Fibroblast of villous mesenchyme (primary cell): ENCODE measurements around the gene HIKESHI. TPM values are rescaled to one million over a fixed set of nuclear protein-coding genes. Genes with fewer than 3 reads are reported as not detected.

Experiments
- DNase-seq: peaks from one replicate; pipeline ENCODE4 v3.0.0-alpha.2; 2010; ENCODE audit warnings: low read depth
- H3K4me3 ChIP-seq: 2 replicates; pipeline ENCODE4 v1.5.1; 2011; ENCODE audit warnings: low read depth, mild to moderate bottlenecking, low read length
- CTCF ChIP-seq: IDR thresholded peaks from 2 replicates; pipeline ENCODE4 v1.5.1; 2012; ENCODE audit warnings: low read depth, mild to moderate bottlenecking, low read length; ENCODE audit not compliant: insufficient read depth
- total RNA-seq: library from RNA; depleted of rRNA; stranded (reverse); fragments of >200 nt; gene quantifications from 2 replicates; pipeline ENCODE4 v1.2.3, GENCODE V29; 2012

Gene HIKESHI
- total RNA-seq, 1 donor, result 101 TPM

DNA sequence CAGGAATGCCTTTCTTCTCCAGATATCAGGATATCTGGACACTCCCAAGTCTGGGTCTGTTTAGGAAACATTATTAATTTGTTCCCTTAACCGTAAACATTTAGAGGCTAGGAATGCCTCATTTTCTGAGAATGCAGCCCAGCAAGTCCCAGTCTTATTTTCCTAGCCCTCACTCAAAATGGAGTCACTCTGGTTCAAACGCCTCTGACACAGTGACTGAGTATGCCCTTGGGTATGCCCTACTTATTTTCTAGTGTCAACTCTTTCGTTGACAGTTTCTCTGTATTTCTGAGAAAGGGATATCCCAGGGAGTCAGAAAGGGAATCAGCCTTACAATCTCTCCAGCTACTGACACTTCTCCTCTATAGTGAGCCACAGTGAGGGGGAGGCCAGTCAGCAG is 56.7 kb downstream of the HIKESHI start:
- no peak for TF ChIP-seq CTCF
- no peak overlapping the region for H3K4me3 ChIP-seq
- DNase-seq, result no peak

GRCh38 chr11:86360775-86361395 is 58.8 kb downstream of the HIKESHI start:
- TF ChIP-seq CTCF, result peak; percentile 61
- no peak overlapping the region for H3K4me3 ChIP-seq
- peak; percentile 65 for DNase-seq

DNA sequence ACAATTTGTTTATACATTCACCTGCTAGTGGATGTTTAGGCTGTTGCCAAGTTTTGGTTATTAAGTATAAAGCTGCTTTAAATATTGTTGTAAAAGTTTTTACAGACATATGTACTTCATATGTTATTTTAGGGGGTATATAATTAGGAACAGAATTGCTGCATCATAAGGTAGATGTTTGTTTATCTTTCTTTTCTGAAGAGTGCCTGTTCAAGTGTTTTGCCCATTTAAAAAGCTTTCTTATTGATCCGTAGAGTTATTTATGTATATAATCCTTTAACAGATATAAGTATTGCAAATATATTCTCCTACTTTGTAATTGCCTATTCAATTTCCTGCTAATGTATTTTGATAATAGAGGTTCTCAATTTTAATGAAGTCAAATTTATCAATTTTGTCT is 61.4 kb downstream of the HIKESHI start:
- no peak for TF ChIP-seq CTCF
- no peak overlapping the region for H3K4me3 ChIP-seq
- no peak for DNase-seq

GRCh38 chr11:86365546-86365945 is 63.5 kb downstream of the HIKESHI start:
- no peak overlapping the region for H3K4me3 ChIP-seq
- no peak for TF ChIP-seq CTCF
- DNase-seq, result peak; percentile 46

DNA sequence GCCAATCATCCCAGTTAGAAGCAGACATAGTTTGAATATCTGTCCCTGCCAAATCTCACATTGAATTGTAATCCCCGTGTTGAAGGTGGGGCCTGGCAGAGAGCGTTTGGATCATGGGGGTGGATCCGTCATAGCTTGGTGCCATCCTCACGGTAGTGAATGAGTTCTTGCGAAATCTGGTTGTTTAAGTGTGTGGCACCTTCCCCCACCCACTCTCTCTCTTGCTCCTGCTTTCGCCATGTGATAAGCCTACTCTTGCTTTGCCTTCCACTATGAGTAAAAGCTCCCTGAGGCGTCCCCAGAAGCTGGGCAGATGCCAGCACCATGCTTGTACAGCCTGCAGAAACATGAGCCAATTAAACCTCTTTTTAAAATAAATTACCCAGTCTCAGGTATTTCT is 67.6 kb downstream of the HIKESHI start:
- H3K4me3 ChIP-seq, result no peak overlapping the region
- no peak for TF ChIP-seq CTCF
- DNase-seq, result no peak

DNA sequence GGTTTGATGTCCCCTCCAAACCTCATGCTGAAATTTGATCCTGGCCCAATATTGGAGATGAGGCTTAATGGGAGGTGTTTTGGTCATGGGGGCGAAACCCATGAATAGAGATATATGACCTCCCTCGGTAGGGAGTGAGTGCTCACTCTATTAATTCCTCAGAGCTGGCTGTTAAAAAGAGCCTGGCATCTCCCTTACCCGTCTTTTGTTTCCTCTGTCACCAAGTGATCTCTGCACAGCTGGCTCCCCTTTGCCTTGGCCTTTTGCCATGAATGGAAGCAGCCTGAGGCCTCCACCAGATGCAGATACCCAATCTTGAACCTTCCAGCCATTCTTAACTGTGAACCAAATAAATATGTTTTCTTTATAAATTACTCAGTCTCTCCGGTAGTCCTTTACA is 68.1 kb downstream of the HIKESHI start:
- no peak for DNase-seq
- TF ChIP-seq CTCF, result no peak
- H3K4me3 ChIP-seq, result no peak overlapping the region
